ENCODE results near the gene HRH1. TPM values are rescaled to one million over a fixed set of nuclear protein-coding genes. Genes with fewer than 3 reads are reported as not detected.

Gene HRH1
- total RNA-seq, 1 experiment from 2014 or later = 1.3 TPM

DNA sequence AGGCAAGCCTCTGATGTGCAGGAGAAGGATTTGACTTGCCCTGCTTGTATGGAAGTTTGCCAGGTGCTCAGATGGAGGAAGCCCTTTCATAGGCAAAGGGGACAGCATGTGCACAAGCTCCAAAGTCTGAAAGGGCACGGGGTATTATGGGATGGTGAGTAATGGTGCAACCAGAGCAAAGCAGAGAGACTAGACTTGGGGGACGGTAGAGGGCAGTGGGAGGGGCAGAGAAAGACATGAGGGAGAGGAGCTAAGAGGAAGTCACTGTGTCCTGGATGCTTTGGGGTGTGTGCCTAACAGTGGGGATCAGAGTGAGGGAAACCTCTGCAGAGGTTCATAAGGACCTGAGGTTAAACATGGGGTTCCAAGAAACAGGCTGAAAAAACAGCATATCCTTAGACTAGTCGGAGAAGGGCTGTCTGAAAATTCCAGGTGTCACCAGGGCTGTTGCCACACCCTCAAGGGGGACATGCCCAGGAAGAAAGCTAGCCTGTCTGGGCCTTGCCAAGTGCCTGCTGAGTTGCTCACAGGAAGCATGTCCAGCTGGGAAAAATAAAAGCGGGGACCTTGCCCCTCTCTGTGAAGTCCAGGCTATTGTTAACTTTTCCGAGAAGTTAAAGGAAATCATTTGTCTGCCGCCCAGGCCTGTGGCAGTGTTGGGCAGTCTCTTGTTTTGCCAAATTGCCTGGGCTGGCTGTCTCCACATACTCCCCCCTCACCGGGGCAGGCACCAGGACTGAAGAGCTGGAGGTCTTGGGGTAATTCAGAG, 47.1 kb downstream of the HRH1 start:
- Mint-ChIP-seq H3K27me3 (ENCODE audit: insufficient read depth, unreplicated experiment) (peaks cover 6% of the 10 kb centered on the region), H3K9me3 (ENCODE audit: unreplicated experiment) (no peaks in the 10 kb centered on the region), H3K36me3 (ENCODE audit: insufficient read depth, unreplicated experiment) (no peaks in the 10 kb centered on the region), H3K4me3 (ENCODE audit: unreplicated experiment) (no peak overlapping the region), H3K27ac (ENCODE audit: unreplicated experiment) (no peak overlapping the region), H3K4me1 (ENCODE audit: low read depth, unreplicated experiment) (no peaks in the 10 kb centered on the region)
- intact Hi-C loops (cut with micrococcal nuclease; ENCODE audit: unreplicated experiment) = no loop called here
- Histone ChIP-seq H3K27me3 (replicated peaks; ENCODE audit: control insufficient read depth, insufficient read depth, low read length) (no peaks in the 10 kb centered on the region), H3K4me3 (ENCODE audit: low read depth, low read length) (no peak overlapping the region), H3K36me3 (ENCODE audit: control insufficient read depth, insufficient read depth, low read length) (no peaks in the 10 kb centered on the region), H3K4me1 (no peaks in the 10 kb centered on the region), H3K9me3 (no peaks in the 10 kb centered on the region)
- POLR2A ChIA-PET = no interaction called here
- no TSS peak for BruUV-seq (replicated peaks)
- CTCF ChIA-PET = no interaction called here
- no peak for DNase-seq
- TF ChIP-seq CTCF (IDR thresholded peaks at IDR 0.05; ENCODE audit: insufficient read depth in 1 of 2, low read depth in 1 of 2, low read length in 1 of 2, severe bottlenecking in 1 of 2, unreplicated experiment in 1 of 2) = no peak

DNA sequence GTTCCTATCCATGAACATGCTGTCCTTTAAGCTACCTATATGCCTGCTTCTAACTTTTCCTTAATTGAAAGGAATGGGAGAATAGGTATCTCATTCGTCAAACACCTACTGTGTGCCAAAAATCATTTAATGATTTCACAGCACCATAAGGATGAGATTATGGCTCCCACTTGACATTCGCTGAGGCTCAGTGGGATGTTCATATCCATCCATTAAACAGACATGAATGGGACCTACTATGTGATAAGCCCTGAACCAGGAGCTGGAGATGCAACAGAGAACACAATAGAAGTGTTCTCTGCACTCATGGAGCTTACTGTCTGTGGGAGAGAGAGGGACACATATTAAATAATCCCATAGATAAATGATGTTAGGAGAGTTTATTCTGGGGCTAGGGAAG, 49.7 kb downstream of the HRH1 start:
- Histone ChIP-seq H3K27me3 (replicated peaks; ENCODE audit: control insufficient read depth, insufficient read depth, low read length) (no peaks in the 10 kb centered on the region), H3K36me3 (ENCODE audit: control insufficient read depth, insufficient read depth, low read length) (no peaks in the 10 kb centered on the region), H3K9me3 (no peaks in the 10 kb centered on the region), H3K4me1 (no peaks in the 10 kb centered on the region), H3K4me3 (ENCODE audit: low read depth, low read length) (no peak overlapping the region)
- ChIA-PET CTCF (no interaction called here), POLR2A (no interaction called here)
- no peaks in the 10 kb centered on the region for H3K4me1 Mint-ChIP-seq (ENCODE audit: low read depth, unreplicated experiment)
- H3K4me3 Mint-ChIP-seq (ENCODE audit: unreplicated experiment) = no peak overlapping the region
- H3K27ac Mint-ChIP-seq (ENCODE audit: unreplicated experiment) = no peak overlapping the region
- TF ChIP-seq CTCF (IDR thresholded peaks at IDR 0.05; ENCODE audit: insufficient read depth in 1 of 2, low read depth in 1 of 2, low read length in 1 of 2, severe bottlenecking in 1 of 2, unreplicated experiment in 1 of 2) = no peak
- H3K27me3 Mint-ChIP-seq (ENCODE audit: insufficient read depth, unreplicated experiment) = peaks cover 3% of the 10 kb centered on the region
- H3K9me3 Mint-ChIP-seq (ENCODE audit: unreplicated experiment) = no peaks in the 10 kb centered on the region
- no peaks in the 10 kb centered on the region for H3K36me3 Mint-ChIP-seq (ENCODE audit: insufficient read depth, unreplicated experiment)
- intact Hi-C loops (cut with micrococcal nuclease; ENCODE audit: unreplicated experiment) = no loop called here
- DNase-seq = no peak
- BruUV-seq (replicated peaks) = no TSS peak

- H3K4me1 Mint-ChIP-seq (ENCODE audit: low read depth, unreplicated experiment) = no peaks in the 10 kb centered on the region
- H3K4me1 ChIP-seq = no peaks in the 10 kb centered on the region
- intact Hi-C loops (cut with micrococcal nuclease; ENCODE audit: unreplicated experiment) = no loop called here
- ChIA-PET POLR2A (no interaction called here), CTCF (interaction anchor here (0.6 kb wide), 1 partner anchor 8 kb away, joined by 5 read pairs; no protein-coding TSS in a partner anchor)
- no peaks in the 10 kb centered on the region for H3K36me3 ChIP-seq (ENCODE audit: control insufficient read depth, insufficient read depth, low read length)
- H3K4me3 Mint-ChIP-seq (ENCODE audit: unreplicated experiment) = no peak overlapping the region
- H3K4me3 ChIP-seq (ENCODE audit: low read depth, low read length) = no peak overlapping the region
- no peak for TF ChIP-seq CTCF (IDR thresholded peaks at IDR 0.05; ENCODE audit: insufficient read depth in 1 of 2, low read depth in 1 of 2, low read length in 1 of 2, severe bottlenecking in 1 of 2, unreplicated experiment in 1 of 2)
- DNase-seq = no peak
- no peaks in the 10 kb centered on the region for H3K36me3 Mint-ChIP-seq (ENCODE audit: insufficient read depth, unreplicated experiment)
- H3K9me3 Mint-ChIP-seq (ENCODE audit: unreplicated experiment) = no peaks in the 10 kb centered on the region
- H3K27me3 ChIP-seq (replicated peaks; ENCODE audit: control insufficient read depth, insufficient read depth, low read length) = no peaks in the 10 kb centered on the region
- BruUV-seq (replicated peaks) = no TSS peak
- H3K27me3 Mint-ChIP-seq (ENCODE audit: insufficient read depth, unreplicated experiment) = peaks cover 3% of the 10 kb centered on the region
- H3K27ac Mint-ChIP-seq (ENCODE audit: unreplicated experiment) = no peak overlapping the region
- H3K9me3 ChIP-seq = no peaks in the 10 kb centered on the region
These were observed 50.5 kb downstream of the HRH1 start for GRCh38 chr3:11204697-11205348.
